MM.1S (cell line): ENCODE data around the gene FBXO24.

Source experiments
- CTCF ChIP-seq: fragments of 300-600 bp; sonication (generic); IDR thresholded peaks from 2 replicates; pipeline ENCODE4 v1.5.1; 2016; ENCODE audit warnings: antibody characterized with exemption, low read length, mixed read lengths
- EZH2 ChIP-seq: fragments of 300-600 bp; sonication (generic); optimal IDR thresholded peaks from 2 replicates; pipeline ENCODE3; 2017; ENCODE audit warnings: low read depth, mild to moderate bottlenecking, antibody characterized with exemption, low read length, mixed read lengths
- EZH2phosphoT487 ChIP-seq: fragments of 300-600 bp; sonication (generic); IDR thresholded peaks from 2 replicates; pipeline ENCODE4 v1.6.1; 2018; ENCODE audit warnings: antibody characterized with exemption, low read length

GRCh38 chr7:100632951-100633717 lies 47.0 kb downstream of the FBXO24 start:
- peak; percentile 30 for TF ChIP-seq CTCF
- peak; percentile 52; the same call in 1 of the 2 replicates for TF ChIP-seq EZH2phosphoT487
- peak; percentile 45 for TF ChIP-seq EZH2
